Endodermal cell (in vitro differentiated cells): Measurements from ENCODE around the gene DKK3. TPM values are rescaled to one million over a fixed set of nuclear protein-coding genes. Genes with fewer than 3 reads are reported as not detected.

Experiments used
- DNase-seq: peaks from one replicate; pipeline ENCODE4 v3.0.0-alpha.2; 2017
- H3K27ac ChIP-seq: 2 replicates; pipeline ENCODE4 v1.5.1; 2013; ENCODE audit warnings: mild to moderate bottlenecking, low read depth, low read length, moderate library complexity
- H3K27me3 ChIP-seq: 2 replicates; pipeline ENCODE4 v1.6.1; 2013; ENCODE audit warnings: mild to moderate bottlenecking, low read length, moderate library complexity; ENCODE audit not compliant: insufficient read depth, control insufficient read depth, poor library complexity, severe bottlenecking
- H3K36me3 ChIP-seq: 2 replicates; pipeline ENCODE4 v1.7.0; 2013; ENCODE audit warnings: mild to moderate bottlenecking, low read length, moderate library complexity; ENCODE audit not compliant: control insufficient read depth, insufficient read depth
- H3K4me1 ChIP-seq: one replicate; pipeline ENCODE4 v1.7.0; 2013; ENCODE audit warnings: low read length; ENCODE audit not compliant: control insufficient read depth, insufficient read depth
- H3K4me3 ChIP-seq: 2 replicates; pipeline ENCODE4 v1.5.1; 2013; ENCODE audit warnings: mild to moderate bottlenecking, low read length, moderate library complexity
- H3K9ac ChIP-seq: 2 replicates; pipeline ENCODE4 v1.6.1; 2013; ENCODE audit warnings: mild to moderate bottlenecking, low read length, moderate library complexity; ENCODE audit not compliant: poor library complexity, severe bottlenecking; ENCODE audit errors: extremely low read depth
- H3K9me3 ChIP-seq: 2 replicates; pipeline ENCODE4 v1.6.1; 2013; ENCODE audit warnings: mild to moderate bottlenecking, low read length, moderate library complexity; ENCODE audit not compliant: control insufficient read depth
- H3K27ac Mint-ChIP-seq: 2 replicates; pipeline ENCODE4 v1.8.0; 2020; ENCODE audit warnings: mixed read lengths
- H3K27me3 Mint-ChIP-seq: 2 replicates; pipeline ENCODE4 v1.8.0; 2021; ENCODE audit warnings: mild to moderate bottlenecking, mixed read lengths; ENCODE audit not compliant: insufficient read depth
- H3K36me3 Mint-ChIP-seq: 2 replicates; pipeline ENCODE4 v1.8.0; 2020; ENCODE audit warnings: low read depth, mixed read lengths
- H3K4me1 Mint-ChIP-seq: 2 replicates; pipeline ENCODE4 v1.8.0; 2020; ENCODE audit warnings: mixed read lengths
- H3K4me3 Mint-ChIP-seq: 2 replicates; pipeline ENCODE4 v1.8.0; 2020; ENCODE audit warnings: mild to moderate bottlenecking, moderate library complexity, mixed read lengths
- H3K9me3 Mint-ChIP-seq: 2 replicates; pipeline ENCODE4 v1.8.0; 2020; ENCODE audit warnings: mild to moderate bottlenecking, mixed read lengths
- WGBS, 2 experiments: methylation state at CpG; one replicate each; pipeline versions ENCODE4 v1.1.5 to v1.1.7; 2013; ENCODE audit warnings: missing lambda C conversion rate in 2 of 2, mixed read lengths in 1 of 2; ENCODE audit not compliant: insufficient coverage in 1 of 2, insufficient read length in 1 of 2; 5-methylcytosine and 5-hydroxymethylcytosine counted together
- total RNA-seq, 2 donors: library from RNA; stranded (reverse); fragmentation: NEBNext Ultra II Directional in 1 of 2; extraction: Animal tissue kit (Norgen Biotek cat#: 25700) in 1 of 2; gene quantifications; 2 replicates in 1 of 2; 3 replicates in 1 of 2; pipeline ENCODE4 v1.2.1, GENCODE V29; 2021
- TF ChIP-seq, protein P1 (sequence below): fragments of 200-600 bp; sonication (generic); conservative IDR thresholded peaks from 2 replicates; pipeline ENCODE4 v1.5.0; 2021; ENCODE audit warnings: antibody characterized with exemption, mild to moderate bottlenecking

DKK3 gene
- total RNA-seq, 2 donors from 2014 or later: 18.8 to 42.6 TPM

GRCh38 chr11:11967669-11968510, 40.5 kb downstream of the DKK3 start:
- H3K4me1 Mint-ChIP-seq: peaks cover 14% of the 10 kb centered on the region
- WGBS, 2 experiments: 91 to 96% methylated on average over 4 to 10 of the region's 11 CpGs
- Histone ChIP-seq H3K4me1 (peaks cover 4% of the 10 kb centered on the region), H3K36me3 (peaks cover 3% of the 10 kb centered on the region), H3K27ac (no peak overlapping the region), H3K27me3 (no peaks in the 10 kb centered on the region), H3K9me3 (no peaks in the 10 kb centered on the region), H3K9ac (no peak overlapping the region), H3K4me3 (no peak overlapping the region)
- TF ChIP-seq, protein P1, sequence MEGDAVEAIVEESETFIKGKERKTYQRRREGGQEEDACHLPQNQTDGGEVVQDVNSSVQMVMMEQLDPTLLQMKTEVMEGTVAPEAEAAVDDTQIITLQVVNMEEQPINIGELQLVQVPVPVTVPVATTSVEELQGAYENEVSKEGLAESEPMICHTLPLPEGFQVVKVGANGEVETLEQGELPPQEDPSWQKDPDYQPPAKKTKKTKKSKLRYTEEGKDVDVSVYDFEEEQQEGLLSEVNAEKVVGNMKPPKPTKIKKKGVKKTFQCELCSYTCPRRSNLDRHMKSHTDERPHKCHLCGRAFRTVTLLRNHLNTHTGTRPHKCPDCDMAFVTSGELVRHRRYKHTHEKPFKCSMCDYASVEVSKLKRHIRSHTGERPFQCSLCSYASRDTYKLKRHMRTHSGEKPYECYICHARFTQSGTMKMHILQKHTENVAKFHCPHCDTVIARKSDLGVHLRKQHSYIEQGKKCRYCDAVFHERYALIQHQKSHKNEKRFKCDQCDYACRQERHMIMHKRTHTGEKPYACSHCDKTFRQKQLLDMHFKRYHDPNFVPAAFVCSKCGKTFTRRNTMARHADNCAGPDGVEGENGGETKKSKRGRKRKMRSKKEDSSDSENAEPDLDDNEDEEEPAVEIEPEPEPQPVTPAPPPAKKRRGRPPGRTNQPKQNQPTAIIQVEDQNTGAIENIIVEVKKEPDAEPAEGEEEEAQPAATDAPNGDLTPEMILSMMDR: no peak
- no peak overlapping the region for H3K27ac Mint-ChIP-seq
- peak; percentile 41 for DNase-seq
- peaks cover 23% of the 10 kb centered on the region for H3K36me3 Mint-ChIP-seq
- no peaks in the 10 kb centered on the region for H3K9me3 Mint-ChIP-seq
- H3K27me3 Mint-ChIP-seq: no peaks in the 10 kb centered on the region
- H3K4me3 Mint-ChIP-seq: no peak overlapping the region

DNA sequence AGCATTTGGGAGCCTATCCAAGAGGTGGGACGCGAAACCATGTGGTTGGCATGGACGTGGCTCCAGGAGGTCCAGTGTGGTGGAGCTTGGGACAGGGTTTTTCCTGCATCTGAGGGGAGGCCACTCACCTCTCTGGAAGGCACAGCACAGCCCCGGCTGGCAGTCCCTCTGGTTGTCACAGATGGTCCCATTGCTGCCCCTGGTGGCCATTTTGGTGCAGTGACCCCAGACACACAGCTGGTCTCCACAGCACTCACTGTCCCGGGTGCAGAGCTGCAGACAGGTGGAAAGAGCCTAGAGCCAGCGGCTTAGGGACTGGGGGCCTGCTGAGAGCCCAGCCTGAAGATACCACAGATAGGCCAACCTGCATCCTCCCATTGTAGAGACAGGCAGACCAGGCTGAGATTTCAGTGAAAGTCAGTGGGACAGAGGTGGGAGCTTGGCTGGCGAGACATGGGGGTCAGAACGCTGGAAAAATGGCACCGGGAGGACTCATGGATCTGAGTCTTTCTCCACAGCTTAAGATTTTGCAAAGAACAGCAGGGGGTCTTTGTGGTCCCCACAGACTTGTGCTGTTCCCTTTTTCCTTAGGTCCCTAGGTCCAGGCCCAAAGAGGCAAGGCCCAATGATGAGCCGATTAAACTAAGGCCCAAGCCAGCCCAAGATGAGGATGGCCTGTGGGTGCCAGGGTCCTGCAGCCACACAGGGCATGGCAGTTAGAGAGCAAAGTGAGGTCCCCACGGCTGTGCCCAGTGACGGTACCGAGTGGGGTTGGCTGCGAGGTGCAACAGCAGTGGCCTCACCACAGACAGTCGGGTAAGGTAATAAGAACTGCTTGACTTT, 41.4 kb downstream of the DKK3 start:
- Histone ChIP-seq H3K4me3 (no peak overlapping the region), H3K9ac (no peak overlapping the region), H3K9me3 (no peaks in the 10 kb centered on the region), H3K27ac (no peak overlapping the region), H3K36me3 (peaks cover 9% of the 10 kb centered on the region), H3K27me3 (no peaks in the 10 kb centered on the region), H3K4me1 (peaks cover 4% of the 10 kb centered on the region)
- DNase-seq: peak; percentile 97
- H3K27me3 Mint-ChIP-seq: no peaks in the 10 kb centered on the region
- 74% methylated on average over 10 to 15 of the region's 15 CpGs for WGBS, 2 experiments
- H3K4me1 Mint-ChIP-seq: peaks cover 14% of the 10 kb centered on the region
- peak overlapping the region; percentile 44 for H3K27ac Mint-ChIP-seq
- TF ChIP-seq, protein P1: peak; percentile 90
- no peak overlapping the region for H3K4me3 Mint-ChIP-seq
- no peaks in the 10 kb centered on the region for H3K9me3 Mint-ChIP-seq
- H3K36me3 Mint-ChIP-seq: peaks cover 26% of the 10 kb centered on the region

DNA sequence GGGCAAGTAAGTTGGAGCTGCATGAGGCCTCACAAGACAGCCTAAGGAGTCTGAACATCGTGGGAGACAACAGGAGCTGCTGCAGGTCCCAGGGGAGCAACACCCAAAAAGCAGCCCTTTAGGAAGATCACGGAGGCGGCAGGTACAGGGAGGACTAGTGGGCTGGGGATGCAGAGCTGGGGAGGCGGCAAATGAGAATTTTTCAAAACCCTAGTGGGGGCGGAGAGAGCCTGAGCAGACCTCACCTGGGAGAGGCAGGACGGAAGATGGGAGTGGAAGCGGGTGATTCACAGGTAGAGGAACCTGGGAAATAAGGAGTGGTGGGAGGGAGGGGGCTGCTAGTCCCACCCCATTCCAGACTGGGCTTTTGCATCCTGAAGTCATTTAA, 42.1 kb downstream of the DKK3 start:
- Histone ChIP-seq H3K9ac (no peak overlapping the region), H3K9me3 (peaks cover 3% of the 10 kb centered on the region), H3K27me3 (no peaks in the 10 kb centered on the region), H3K4me3 (no peak overlapping the region), H3K4me1 (peaks cover 4% of the 10 kb centered on the region), H3K36me3 (peaks cover 15% of the 10 kb centered on the region), H3K27ac (no peak overlapping the region)
- WGBS, 2 experiments: 93 to 100% methylated on average over 3 to 7 of the region's 7 CpGs
- Mint-ChIP-seq H3K36me3 (peaks cover 29% of the 10 kb centered on the region), H3K27ac (no peak overlapping the region), H3K4me3 (no peak overlapping the region), H3K9me3 (no peaks in the 10 kb centered on the region), H3K4me1 (peaks cover 14% of the 10 kb centered on the region), H3K27me3 (no peaks in the 10 kb centered on the region)
- DNase-seq: no peak
- TF ChIP-seq, protein P1: no peak
